K562 (cell line): ENCODE data around the gene SUPT3H. TPM values are rescaled to one million over a fixed set of nuclear protein-coding genes. Genes with fewer than 3 reads are reported as not detected.
A peak's percentile ranks its signal among the peaks of the same experiment; 100 is the strongest.

Experiments
- ASH1L ChIP-seq: fragments of 450-650 bp; IDR thresholded peaks from 2 replicates; pipeline ENCODE4 v1.6.1; 2018; ENCODE audit warnings: borderline replicate concordance, mild to moderate bottlenecking, low read depth; ENCODE audit not compliant: partially characterized antibody
- CSDE1 ChIP-seq, 2 experiments: fragments of 450-650 bp; IDR thresholded peaks; 2 replicates each; pipeline ENCODE4 v1.6.1; 2016; ENCODE audit warnings: mild to moderate bottlenecking in 1 of 2
- CXXC5 ChIP-seq: fragments of 250-450 bp; sonication (Bioruptor Pico); IDR thresholded peaks from 2 replicates; pipeline ENCODE4 v1.8.0; 2022; ENCODE audit warnings: inconsistent platforms, mild to moderate bottlenecking, moderate library complexity
- GTF2A2 ChIP-seq: IDR thresholded peaks from 2 replicates; pipeline ENCODE4 v1.6.1; 2016; ENCODE audit warnings: mild to moderate bottlenecking, missing genetic modification characterization, missing compliant biosample characterization
- HEY1 ChIP-seq: fragments of 250-450 bp; sonication (Bioruptor Pico); IDR thresholded peaks from 2 replicates; pipeline ENCODE4 v1.5.0; 2020; ENCODE audit warnings: mild to moderate bottlenecking, moderate library complexity, borderline replicate concordance
- HMGN3 ChIP-seq: IDR thresholded peaks from 2 replicates; pipeline ENCODE4 v1.6.1; 2011; ENCODE audit warnings: borderline replicate concordance, low read depth, mild to moderate bottlenecking, mixed read lengths, low read length; ENCODE audit not compliant: insufficient read length; ENCODE audit errors: extremely low read depth
- KLF6 ChIP-seq: fragments of 250-450 bp; sonication (Bioruptor Pico); IDR thresholded peaks from 2 replicates; pipeline ENCODE4 v1.4.0; 2020; ENCODE audit warnings: mild to moderate bottlenecking, moderate library complexity, borderline replicate concordance
- LCOR ChIP-seq: sonication (generic); formaldehyde crosslinking; IDR thresholded peaks from 2 replicates; pipeline ENCODE4 v1.8.0; 2022; ENCODE audit warnings: mild to moderate bottlenecking, missing genetic modification reagents
- MAFK ChIP-seq: IDR thresholded peaks from 2 replicates; pipeline ENCODE4 v1.6.1; 2011; ENCODE audit warnings: low read length, improper control_type of control experiment
- MTA2 ChIP-seq: fragments of 450-650 bp; IDR thresholded peaks from 2 replicates; pipeline ENCODE4 v1.6.1; 2016; ENCODE audit warnings: low read depth
- NFYB ChIP-seq: IDR thresholded peaks from 2 replicates; pipeline ENCODE4 v1.6.1; 2011; ENCODE audit warnings: mild to moderate bottlenecking, moderate library complexity; ENCODE audit not compliant: insufficient read length; ENCODE audit errors: extremely low read depth
- PCBP1 ChIP-seq: fragments of 200-400 bp; formaldehyde crosslinking; IDR thresholded peaks from 2 replicates; pipeline ENCODE4 v1.6.1; 2018; ENCODE audit warnings: mild to moderate bottlenecking, low read depth, low read length; ENCODE audit not compliant: poor library complexity, severe bottlenecking
- PTBP1 ChIP-seq: fragments of 200-400 bp; formaldehyde crosslinking; IDR thresholded peaks from 2 replicates; pipeline ENCODE4 v1.6.1; 2017; ENCODE audit warnings: low read depth, low read length
- PYGO2 ChIP-seq: fragments of 450-650 bp; IDR thresholded peaks from 2 replicates; pipeline ENCODE4 v1.6.1; 2016; ENCODE audit warnings: mild to moderate bottlenecking, missing genetic modification characterization, moderate library complexity, missing compliant biosample characterization
- RBM39 ChIP-seq: fragments of 200-400 bp; formaldehyde crosslinking; optimal IDR thresholded peaks from 2 replicates; pipeline ENCODE3; 2018; ENCODE audit warnings: low read depth, low read length
- SMAD4 ChIP-seq: fragments of 250-450 bp; sonication (Bioruptor Pico); conservative IDR thresholded peaks from 2 replicates; pipeline ENCODE4 v1.8.0; 2021; ENCODE audit warnings: inconsistent platforms, mild to moderate bottlenecking, moderate library complexity
- ZC3H4 ChIP-seq: sonication (generic); formaldehyde crosslinking; IDR thresholded peaks from 2 replicates; pipeline ENCODE4 v1.9.0; 2021; ENCODE audit warnings: missing genetic modification reagents, borderline replicate concordance
- ZNF324 ChIP-seq: fragments of 250-450 bp; sonication (Bioruptor Pico); IDR thresholded peaks from 2 replicates; pipeline ENCODE4 v1.4.0; 2020; ENCODE audit warnings: mild to moderate bottlenecking
- ZNF347 ChIP-seq: fragments of 450-650 bp; formaldehyde crosslinking; IDR thresholded peaks from 2 replicates; pipeline ENCODE4 v1.4.0; 2020; ENCODE audit warnings: low read depth, mild to moderate bottlenecking, moderate library complexity
- ZNF444 ChIP-seq: fragments of 250-450 bp; sonication (Bioruptor Pico); IDR thresholded peaks from 2 replicates; pipeline ENCODE4 v1.4.0; 2020; ENCODE audit warnings: mild to moderate bottlenecking, moderate library complexity
- ZNF584 ChIP-seq: fragments of 200-800 bp; sonication (Bioruptor generic); IDR thresholded peaks from 2 replicates; pipeline ENCODE4 v1.6.1; 2016; ENCODE audit warnings: low read depth, mild to moderate bottlenecking, missing genetic modification characterization, missing compliant biosample characterization
- ZNF644 ChIP-seq: fragments of 200-800 bp; sonication (Bioruptor generic); IDR thresholded peaks from 2 replicates; pipeline ENCODE4 v1.6.1; 2016; ENCODE audit warnings: low read depth, missing genetic modification characterization, missing compliant biosample characterization
- ZNF780A ChIP-seq: fragments of 250-450 bp; sonication (Bioruptor Pico); IDR thresholded peaks from 2 replicates; pipeline ENCODE4 v1.5.0; 2021; ENCODE audit warnings: mild to moderate bottlenecking
- polyA plus RNA-seq, 8 experiments: library from polyadenylated mRNA; depleted of rRNA in 4 of 8; stranded (reverse) in 5 of 8; unstranded in 3 of 8; fragments of >200 nt; fragmentation: Nextera tagmentation in 2 of 8; fragmentation: Illumina TruSeq in 1 of 8; extraction: Ambion mirVana in 2 of 8; extraction: Trizol in 1 of 8; gene quantifications; 2 replicates each; pipeline versions ENCODE4 v1.2.1 to v1.2.3, GENCODE V29; 2011 to 2014; ENCODE audit warnings: inconsistent platforms in 1 of 8, missing spikeins in 1 of 8
- total RNA-seq, 7 experiments: library from RNA; depleted of rRNA in 6 of 7; stranded (reverse); fragments of >200 nt in 6 of 7; fragmentation: Illumina TruSeq in 2 of 7; extraction: Trizol in 2 of 7; gene quantifications; 2 replicates each; pipeline versions ENCODE4 v1.2.1 to v1.2.3, GENCODE V29; 2011 to 2021; ENCODE audit warnings: low replicate concordance in 1 of 7

SUPT3H gene
- total and polyA plus RNA-seq, 9 of the 15 experiments (the other 6 are each of a cell fraction or from before 2014, with no cell fraction given): 7.2 to 16.3 (median 11.9) TPM

GRCh38 chr6:45155341-45155894 lies 222.3 kb downstream of the SUPT3H start (continued):
- TF ChIP-seq GTF2A2 (tag): no peak
- no peak for TF ChIP-seq HMGN3
- no peak for TF ChIP-seq PCBP1
- TF ChIP-seq ZNF584 (CRISPR knock-in tag): no peak
- TF ChIP-seq NFYB: no peak
- no peak for TF ChIP-seq HEY1 (CRISPR knock-in tag)
- no peak for TF ChIP-seq ZNF444 (CRISPR knock-in tag)
- no peak for TF ChIP-seq ZNF780A
- no peak for TF ChIP-seq ZC3H4 (CRISPR knock-in tag)
- 0 out of 2 replicates have a peak, but pooled peaks have one; percentile 59 for TF ChIP-seq ZNF324 (CRISPR knock-in tag)
- no peak for TF ChIP-seq MTA2
- no peak for TF ChIP-seq LCOR (CRISPR knock-in tag)
- no peak for TF ChIP-seq ZNF644 (tag)
- no peak for TF ChIP-seq CSDE1 (IDR thresholded peaks at IDR 0.05)
- no peak for TF ChIP-seq CXXC5 (CRISPR knock-in tag)
- TF ChIP-seq ZNF347 (CRISPR knock-in tag): 0 out of 2 replicates have a peak, but pooled peaks have one; percentile 65
- no peak for TF ChIP-seq PYGO2 (tag)
- no peak for TF ChIP-seq ASH1L
- TF ChIP-seq KLF6: 0 out of 2 replicates have a peak, but pooled peaks have one; percentile 53
- TF ChIP-seq PTBP1: no peak
- TF ChIP-seq MAFK: no peak
- no peak for TF ChIP-seq SMAD4 (CRISPR knock-in tag)
- no peak for TF ChIP-seq RBM39
